GM19043 (cell line): ENCODE data around the gene PDCD1LG2.
"Not testable (repeated sequence)": the region's sequence is repeated elsewhere in the genome, so short reads cannot be mapped to it uniquely, and the experiment has no call there.

Experiments used
- ATAC-seq: cut with Tn5 transposase; IDR thresholded peaks from one replicate; pipeline ENCODE4 v1.9.1; 2021; ENCODE audit warnings: low read depth; ENCODE audit not compliant: unreplicated experiment

The PDCD1LG2 gene

DNA sequence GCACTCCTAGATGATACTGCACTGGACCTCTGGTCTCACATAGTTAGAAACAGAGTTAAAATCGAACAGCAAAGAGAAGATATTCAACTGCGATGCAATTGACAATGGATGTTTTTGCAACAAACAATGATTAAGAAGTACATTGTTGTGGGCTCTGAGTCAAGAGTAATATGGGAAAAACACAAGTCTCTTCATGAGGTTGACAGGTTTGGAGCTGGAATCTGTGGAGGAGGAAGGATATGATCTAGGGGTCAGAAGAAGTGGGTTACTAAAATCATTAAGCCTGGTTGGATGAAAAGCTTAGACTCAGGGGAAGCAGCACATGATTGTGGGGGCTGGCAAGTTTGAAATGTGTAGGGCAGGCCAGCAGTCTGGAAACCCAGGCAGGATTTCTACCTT, 53.1 kb downstream of the PDCD1LG2 start:
- no peak for ATAC-seq

DNA sequence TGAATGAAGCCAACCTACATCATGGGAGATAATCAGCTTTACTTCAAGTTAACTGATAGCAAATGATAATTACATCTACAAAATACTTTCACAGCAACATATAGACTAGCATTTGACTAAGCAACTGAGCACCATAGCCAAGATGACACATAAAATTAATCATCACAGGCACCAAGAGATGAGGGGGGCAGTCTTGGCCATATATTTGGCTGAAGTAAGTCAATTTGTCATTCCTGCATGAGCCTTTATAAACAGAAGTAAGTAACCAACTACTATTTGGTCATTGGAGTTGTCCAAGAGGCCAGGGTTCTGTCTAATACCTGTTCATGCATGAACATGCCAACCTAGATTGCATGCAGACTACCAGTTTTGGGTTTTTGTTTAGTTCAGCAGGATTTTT, 53.6 kb downstream of the PDCD1LG2 start:
- no peak for ATAC-seq

DNA sequence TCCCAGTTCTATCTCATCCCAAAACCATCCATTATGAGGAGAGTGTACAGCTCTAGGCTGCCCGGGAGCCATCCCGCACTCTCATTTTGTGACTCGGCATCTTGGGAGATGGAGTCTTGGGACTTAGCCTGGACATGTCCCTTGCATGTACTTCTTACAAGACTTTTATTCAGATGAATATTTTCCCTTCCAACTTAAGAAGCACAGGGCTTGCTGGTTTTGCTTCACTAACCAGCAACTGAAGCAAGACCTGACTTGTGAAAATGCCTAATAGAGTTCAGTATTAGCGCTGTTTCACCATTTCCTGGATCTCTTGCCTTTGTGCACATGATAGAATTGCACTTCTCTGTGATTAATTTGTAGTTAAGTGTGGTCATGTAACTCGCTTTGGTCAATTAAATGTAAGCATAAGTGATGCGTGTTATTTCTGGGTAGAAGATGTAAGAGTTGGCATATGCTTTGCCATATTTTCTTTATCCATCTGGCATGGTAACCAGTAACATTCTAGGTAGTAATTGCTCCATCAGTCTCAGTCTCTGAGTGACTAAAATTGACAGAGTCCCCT, 55.8 kb downstream of the PDCD1LG2 start:
- ATAC-seq, result peak; percentile 72

DNA sequence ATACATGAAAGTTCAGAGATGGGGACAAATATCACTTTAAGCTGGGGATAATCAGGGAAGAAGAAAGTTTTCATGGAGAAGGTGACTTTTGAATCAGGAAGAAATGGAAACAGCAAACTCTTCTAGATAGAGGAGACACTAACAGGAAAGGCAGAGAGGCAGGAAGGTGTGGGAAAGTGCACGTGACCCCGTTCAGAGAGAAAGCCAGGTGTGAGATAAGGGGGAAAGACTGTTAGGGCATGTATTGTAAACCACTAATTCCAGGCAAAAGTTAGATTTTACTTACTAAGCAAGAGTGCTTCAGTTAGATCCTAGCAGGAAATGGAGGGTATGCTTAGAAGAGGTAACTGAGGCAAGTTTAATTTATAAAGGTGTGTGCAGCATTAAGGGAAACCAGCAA, 58.5 kb downstream of the PDCD1LG2 start:
- no peak for ATAC-seq

DNA sequence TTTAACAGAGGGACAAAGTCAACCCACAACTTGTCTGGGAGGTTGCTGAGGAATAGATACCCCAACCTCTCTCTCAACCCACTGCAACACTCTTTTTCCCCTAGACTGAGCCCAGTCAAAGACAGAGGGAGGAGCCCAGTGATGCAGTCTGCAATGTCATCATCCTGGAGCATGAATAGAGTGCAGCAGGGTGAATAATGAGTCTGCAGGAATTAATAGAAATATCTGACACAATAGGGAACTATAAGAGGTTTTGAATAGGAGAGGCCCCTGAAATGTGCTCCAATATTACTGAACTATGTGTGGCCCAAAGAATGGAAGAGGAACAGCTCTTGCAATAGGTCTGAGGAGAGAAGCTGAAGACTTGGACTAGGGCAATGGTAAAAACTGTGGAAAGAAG, 59.1 kb downstream of the PDCD1LG2 start:
- no peak for ATAC-seq

GRCh38 chr9:5569891-5570290, 59.6 kb downstream of the PDCD1LG2 start:
- no peak for ATAC-seq

DNA sequence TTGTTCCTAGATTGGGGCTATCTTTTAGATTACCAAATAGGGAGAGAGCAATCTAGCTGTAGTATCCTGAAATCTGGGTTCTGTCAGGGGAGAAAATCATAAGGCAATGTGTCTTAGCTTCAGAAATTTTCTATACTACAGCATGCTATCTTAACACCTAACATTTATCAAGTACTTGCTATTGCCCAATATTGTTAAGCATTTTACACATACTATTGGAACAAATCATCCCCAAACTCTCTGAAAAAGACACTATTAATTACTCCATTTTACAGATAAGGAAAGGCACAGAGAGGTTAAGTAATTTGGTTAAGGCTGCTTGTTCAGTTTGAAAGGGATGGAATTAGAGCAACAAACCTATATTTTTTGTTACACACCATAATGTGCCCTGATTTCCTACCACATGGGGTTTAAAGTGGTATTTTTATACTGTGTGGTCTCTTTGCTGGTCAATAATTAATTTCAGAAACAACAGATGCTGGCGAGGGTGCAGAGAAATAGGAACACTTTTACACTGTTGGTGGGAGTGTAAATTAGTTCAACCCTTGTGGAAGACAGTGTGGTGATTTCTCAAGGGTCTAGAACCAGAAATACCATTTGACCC, 61.4 kb downstream of the PDCD1LG2 start:
- no peak for ATAC-seq

DNA sequence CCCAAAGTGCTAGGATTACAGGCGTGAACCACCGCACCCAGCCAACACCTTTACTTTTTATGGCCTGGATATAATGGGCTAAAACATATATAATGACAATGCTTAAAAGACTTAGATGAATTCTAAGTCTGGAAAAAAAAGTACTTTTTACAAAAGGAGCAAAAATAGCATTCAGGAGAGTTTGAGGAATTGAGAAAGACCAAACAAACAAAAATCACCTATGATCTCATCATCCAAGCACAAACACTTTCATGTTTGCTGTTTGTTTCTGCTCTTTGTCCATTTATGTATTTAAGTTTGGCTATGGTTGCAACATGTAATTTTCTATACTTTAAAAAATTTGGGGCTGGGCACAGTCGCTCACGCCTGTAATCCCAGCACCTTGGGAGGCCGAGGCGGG, 63.8 kb downstream of the PDCD1LG2 start:
- ATAC-seq, result no peak

- no peak for ATAC-seq
These were observed 64.7 kb downstream of the PDCD1LG2 start for GRCh38 chr9:5575000-5575399.

GRCh38 chr9:5577225-5577624, 66.9 kb downstream of the PDCD1LG2 start:
- no peak for ATAC-seq

GRCh38 chr9:5578018-5578697, 67.8 kb downstream of the PDCD1LG2 start:
- no peak for ATAC-seq

DNA sequence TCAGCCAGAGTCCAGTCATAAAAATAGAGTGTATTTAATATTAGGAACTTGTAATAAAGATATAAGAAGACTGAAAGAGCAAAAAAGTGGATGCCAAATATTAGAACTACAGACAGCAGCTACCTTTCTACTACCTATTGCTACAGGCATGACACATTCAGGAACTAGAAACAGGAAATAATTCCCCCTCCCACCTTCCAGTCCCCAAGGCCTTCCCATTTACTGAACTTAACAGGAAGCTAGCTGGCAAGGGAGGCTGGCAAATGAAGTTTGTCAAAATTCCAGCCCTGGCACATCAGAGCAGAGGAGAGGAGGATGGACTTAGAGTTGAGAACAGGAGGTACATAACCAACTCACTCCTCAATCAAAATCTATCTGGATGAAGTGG, 68.4 kb downstream of the PDCD1LG2 start:
- no peak for ATAC-seq

DNA sequence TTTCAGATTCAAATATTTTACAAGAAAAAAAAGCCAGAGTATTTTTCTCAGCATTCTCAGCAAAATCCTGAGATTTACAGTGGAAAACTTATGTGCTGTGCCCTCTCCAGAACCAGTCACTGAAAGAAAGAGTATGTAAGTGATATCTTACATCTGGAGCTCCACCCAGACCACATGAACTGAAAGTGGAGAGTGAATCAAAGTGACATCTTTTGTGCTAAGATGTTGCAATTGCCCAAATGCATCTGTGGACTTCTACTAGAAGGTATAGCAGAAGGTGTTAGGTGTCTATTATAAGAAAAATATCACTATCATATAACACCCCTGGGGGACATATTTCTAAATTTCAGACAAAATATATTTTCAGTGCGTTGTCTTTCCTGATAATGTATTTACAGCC, 69.5 kb downstream of the PDCD1LG2 start:
- no peak for ATAC-seq

DNA sequence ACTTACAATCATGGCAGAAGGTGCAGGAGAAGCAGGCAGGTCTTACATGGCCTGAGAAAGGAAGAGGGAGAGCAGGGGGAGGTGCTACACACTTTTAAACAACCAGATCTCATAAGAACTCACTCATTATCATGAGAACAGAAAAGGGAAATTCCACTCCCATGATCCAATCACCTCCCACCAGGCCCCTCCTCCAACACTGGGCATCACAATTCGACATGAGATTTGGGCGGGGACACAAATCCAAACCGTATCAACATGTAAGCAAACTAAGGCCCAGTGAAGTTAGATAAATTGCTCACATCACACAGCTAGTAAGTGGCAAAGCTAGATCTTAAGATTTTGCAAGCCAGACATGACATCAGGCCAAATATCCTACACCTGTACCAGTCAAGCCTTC, 70.3 kb downstream of the PDCD1LG2 start:
- no peak for ATAC-seq

DNA sequence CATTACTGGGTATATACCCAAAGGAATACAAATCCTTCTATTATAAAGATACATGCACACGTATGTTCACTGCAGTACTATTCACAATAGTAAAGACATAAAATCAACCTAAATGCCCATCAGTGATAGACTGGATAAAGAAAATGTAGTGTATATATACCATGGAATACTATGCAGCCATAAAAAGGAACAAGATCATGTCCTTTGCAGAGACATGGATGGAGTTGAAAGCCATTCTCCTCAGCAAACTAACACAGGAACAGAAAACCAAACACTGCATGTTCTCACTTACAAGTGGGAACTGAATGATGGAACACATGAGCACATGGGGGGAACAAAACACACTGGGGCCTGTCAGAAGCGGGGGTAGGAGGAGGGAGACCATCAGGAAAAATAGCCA, 71.4 kb downstream of the PDCD1LG2 start:
- not testable (repeated sequence) for ATAC-seq

GRCh38 chr9:5582835-5583195, 72.5 kb downstream of the PDCD1LG2 start:
- ATAC-seq, result peak; percentile 49

GRCh38 chr9:5586391-5586802, 76.1 kb downstream of the PDCD1LG2 start:
- ATAC-seq, result no peak

DNA sequence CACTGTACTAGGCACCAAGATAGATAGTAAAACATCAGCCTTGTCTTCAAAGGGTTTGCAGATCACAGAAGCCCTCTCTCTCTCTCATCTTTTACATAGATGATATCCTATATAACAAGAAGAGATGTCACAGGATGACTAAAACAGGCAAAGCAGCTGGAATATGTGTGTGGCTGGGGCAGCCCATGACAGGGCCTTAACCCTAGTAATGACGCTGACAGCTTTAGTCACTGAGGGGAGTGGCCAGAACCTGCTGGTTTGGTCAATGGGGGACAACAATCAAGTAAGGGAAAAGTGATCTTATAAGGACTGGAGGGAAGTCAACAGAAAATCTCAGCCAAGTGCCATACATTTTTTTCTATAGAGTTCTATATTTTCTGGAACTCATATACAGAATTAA, 76.7 kb downstream of the PDCD1LG2 start:
- ATAC-seq, result no peak

DNA sequence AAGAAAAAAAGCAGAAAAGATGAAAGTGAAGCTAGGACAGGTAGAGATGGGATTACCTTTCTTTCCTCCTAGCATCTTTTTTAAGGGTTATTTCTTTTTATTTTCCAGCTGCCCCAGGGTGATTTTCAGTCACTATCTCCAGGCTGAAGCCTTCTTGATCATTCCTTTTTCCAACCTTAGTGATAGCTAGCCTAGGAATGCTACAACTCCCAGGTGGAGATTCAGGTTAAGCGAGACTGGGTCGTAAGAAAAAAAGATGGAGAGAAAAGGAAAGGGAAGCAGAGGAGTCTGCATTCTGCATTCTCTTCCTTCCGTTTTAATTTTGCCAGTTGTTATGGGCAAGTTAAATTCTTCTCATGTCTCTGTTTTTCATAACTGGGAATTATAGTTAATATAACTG, 81.9 kb downstream of the PDCD1LG2 start:
- ATAC-seq, result no peak

DNA sequence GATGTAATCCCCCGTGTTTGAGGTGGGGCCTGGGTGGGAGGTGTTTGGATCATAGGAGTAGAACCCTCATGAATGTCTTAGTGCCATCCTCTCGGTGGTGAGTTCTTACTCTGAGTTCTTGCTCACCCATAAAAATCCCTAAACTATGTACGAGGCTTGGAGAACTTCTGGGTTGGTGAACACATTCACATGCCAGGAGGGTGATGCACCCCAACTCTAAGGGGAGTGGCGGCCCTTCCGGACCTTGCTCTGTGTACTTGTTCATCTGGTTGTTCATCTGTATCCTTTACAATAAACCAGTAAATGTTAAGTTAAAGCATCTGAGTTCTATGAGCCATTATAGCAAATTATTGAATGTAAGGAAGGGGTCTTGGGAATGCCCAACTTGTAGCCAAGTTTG, 82.6 kb downstream of the PDCD1LG2 start:
- ATAC-seq, result no peak

DNA sequence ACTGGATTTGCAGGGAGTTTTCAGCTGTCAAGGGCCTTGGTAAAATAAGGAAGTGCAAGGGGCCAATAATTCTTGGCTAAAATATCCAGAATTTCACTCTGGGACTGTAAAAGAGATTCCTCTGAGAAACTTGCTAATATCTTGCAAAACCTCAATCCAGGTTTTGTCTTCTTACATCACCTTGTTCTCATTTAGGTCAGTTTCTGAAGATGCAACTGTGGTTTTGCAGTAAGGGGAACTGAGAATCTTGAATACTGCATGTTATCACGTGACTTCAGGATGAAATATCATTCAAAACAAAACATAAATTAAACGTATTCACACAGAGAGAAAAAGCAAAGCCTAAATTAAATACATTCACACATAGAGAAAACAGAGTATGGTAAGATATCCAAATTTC, 83.6 kb downstream of the PDCD1LG2 start:
- ATAC-seq, result peak; percentile 49

- ATAC-seq, result no peak
These were observed 85.8 kb downstream of the PDCD1LG2 start for GRCh38 chr9:5596173-5596572.
